Activated CD4-positive, CD25-positive, alpha-beta regulatory T cell (primary cell): ENCODE results near the gene CCDC146.
"Not testable (repeated sequence)": the region's sequence is repeated elsewhere in the genome, so short reads cannot be mapped to it uniquely, and the experiment has no call there.

Experiments used
- DNase-seq, 4 experiments: peaks; one replicate each; lab custom pipeline; 2025; lab: John Stamatoyannopoulos, UW

Gene CCDC146

DNA sequence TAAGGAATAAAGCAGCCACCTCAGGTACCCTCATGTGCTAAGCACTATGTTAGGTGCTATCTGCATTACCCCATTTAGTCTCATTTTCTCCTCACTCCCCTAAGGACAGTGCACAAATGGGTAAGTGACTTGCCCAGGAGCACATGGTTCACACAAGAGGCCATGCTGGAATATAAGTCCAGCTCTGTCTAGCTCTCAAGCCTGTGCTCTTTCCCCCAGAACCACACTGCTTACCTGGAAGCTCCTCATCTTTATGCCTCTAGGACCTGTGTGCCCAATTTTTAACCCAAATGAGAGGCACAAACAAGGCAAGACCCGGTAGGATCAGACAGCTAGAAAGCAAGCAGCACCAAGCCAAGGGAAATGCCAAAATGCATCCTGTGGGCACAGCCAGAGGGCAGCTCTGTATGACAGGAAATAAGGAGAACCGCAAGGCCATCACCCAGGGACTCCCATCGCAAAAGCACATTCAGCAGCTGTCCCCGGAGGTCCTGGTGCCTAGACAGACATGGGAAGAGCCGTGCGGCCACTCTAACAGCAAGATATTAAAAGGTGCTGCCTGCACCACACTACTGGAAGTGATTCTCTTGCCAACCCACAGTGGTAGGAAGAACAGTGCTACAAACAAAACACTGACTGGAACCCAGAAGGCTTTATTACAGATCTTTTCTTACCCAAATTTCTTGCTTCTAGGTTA is 205.7 kb downstream of the CCDC146 start:
- no peak for DNase-seq

DNA sequence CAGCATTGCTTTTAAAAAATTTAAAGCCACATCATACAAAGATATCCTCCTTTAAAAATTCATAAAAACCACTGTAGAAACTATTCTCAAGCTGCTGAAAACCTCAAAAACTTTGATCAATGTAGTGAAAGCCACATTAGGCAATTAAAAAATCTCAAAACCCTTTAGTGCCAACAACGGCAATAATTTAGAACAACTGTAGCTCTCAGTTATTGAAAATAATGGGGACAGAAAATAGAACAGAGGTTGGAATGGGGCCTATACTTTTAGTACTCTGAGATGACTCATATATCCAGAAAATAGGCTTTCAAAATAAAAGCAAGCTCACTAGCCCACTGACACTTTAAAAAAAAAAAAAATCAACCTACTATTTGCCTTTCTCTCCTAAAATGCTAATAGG is 206.3 kb downstream of the CCDC146 start:
- no peak for DNase-seq

- DNase-seq: no peak
These were observed 207.2 kb downstream of the CCDC146 start for GRCh38 chr7:77329466-77330168.

DNA sequence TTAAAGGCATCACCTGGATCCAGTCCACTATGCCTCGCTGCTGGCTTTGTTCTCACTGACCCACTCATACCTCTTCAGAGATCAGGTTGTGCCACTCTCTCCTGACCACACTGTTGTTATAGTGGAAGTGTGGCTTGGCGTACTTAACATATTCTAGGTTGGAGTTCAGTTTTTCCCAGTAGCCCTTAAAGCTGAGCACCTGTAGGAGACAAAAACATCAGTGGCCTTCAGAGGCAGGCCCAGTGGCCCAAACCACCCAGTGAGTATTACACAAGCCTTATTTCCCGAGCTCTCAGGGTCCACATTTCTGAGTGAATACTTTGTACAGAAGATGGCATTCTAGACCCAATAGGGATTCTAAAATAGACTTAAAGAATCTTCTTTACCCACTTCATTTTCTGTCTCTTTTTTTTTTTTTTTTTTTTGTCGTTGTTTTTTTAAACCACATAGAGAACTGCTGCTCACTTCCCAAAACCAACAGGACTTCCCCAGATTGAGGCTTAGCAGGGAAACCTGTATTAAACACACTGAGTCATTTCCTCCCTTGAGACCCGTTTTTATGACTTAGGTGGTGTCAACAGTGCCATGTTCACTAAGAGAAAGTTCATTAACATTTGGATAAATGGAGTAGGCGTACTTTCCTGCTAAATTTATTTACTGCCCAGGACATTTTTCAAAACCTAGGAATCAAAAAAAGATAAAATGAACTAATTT is 207.9 kb downstream of the CCDC146 start:
- DNase-seq: no peak

- no peak for DNase-seq
These were observed 209.7 kb downstream of the CCDC146 start for GRCh38 chr7:77331938-77332695.

DNA sequence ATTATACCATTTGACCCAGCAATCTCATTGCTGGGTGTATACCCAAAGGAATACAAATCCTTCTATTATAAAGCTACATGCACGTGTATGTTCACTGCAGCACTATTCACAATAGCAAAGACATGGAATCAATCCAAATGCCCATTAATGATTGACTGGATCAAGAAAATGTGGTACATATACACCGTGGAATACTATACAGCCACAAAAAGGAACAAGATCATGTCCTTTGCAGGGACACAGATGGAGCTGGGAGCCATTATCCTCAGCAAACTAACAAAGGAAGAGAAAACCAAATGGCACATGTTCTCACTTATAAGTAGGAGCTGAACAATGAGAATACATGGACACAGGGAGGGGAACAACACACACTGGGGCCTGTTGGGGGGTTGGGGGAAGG is 211.6 kb downstream of the CCDC146 start:
- DNase-seq: not testable (repeated sequence)

- DNase-seq: no peak
These were observed 213.2 kb downstream of the CCDC146 start for GRCh38 chr7:77335581-77335980.

DNA sequence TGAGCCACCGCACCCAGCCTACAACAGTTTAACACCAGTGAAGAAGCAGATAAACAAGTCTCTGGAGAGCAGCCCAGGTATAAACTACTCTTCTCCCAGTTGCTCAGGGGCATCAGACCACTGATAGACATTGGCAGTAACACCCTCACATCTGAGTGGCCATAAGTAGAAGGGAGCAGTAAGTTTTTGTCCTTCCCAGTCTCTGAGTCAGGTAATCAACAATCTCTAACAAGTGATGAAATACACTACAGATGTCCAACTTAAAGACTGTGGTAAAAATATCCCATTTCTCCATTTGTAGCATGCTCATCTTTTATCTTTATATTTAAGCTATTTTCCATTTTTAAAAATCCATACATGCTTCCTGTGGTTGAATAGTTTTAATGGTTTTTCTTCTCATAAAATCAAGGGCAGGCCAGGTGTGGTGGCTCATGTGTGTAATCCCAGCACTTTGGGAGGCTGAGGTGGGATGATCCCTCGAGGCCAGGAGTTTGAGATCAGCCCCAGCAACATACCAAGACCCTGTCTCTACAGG is 215.1 kb downstream of the CCDC146 start:
- DNase-seq: no peak

DNA sequence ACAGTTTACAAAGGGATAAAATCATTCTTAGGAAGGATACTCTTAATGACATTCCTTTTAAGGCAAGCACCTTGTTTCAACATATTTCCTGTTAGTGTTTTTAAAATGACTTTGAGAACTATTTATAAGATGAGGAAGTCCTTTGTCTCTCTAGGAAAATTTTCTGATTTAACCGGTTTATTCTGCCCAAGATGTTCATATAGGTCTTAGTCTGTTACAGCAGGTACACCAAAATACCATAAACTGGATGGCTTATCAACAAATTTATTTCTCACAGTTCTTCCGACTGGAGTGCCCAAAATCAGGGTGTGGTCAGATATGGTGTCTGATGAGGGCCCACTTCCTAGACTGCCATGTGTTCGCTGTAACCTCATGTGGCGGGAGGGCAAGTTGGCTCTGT is 215.8 kb downstream of the CCDC146 start:
- no peak for DNase-seq

- no peak for DNase-seq
These were observed 216.6 kb downstream of the CCDC146 start for GRCh38 chr7:77338883-77339629.

GRCh38 chr7:77339726-77340125 is 217.3 kb downstream of the CCDC146 start:
- DNase-seq: no peak
